ENCODE results near the gene ZNF189. TPM values are rescaled to one million over a fixed set of nuclear protein-coding genes. Genes with fewer than 3 reads are reported as not detected.

ZNF189 gene
- total RNA-seq = 11.4 and 12.1 TPM in 2 replicates

- no peak for FAIRE-seq
Observed at GRCh38 chr9:101398068-101398929, at the start of gene ZNF189, which contains the start of gene MRPL50. TSS of gene ZNF189 (plus strand) at chr9:101398851. CDS start at chr9:101399157, 306 bp downstream. TSS of gene MRPL50 (minus strand) at chr9:101398618. CDS start at chr9:101398592, 26 bp downstream.

DNA sequence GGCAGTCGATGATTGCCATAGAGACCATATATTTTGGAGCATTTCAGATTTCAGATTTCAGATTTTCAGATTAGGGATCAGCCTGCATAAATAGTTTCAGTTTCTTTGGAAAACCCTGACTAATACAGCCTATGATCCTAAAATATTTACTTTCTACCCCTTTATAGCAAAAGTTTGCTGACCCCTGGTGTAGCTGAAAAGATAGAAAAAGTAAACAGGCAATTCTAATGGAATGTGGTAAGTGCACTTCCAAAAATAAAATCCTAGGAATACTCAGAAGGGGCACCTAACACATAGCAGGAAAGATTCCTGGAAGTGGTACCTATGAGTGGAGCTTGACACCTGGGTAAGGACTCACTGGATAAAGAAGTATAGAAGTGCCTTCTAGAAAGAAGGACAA lies 48.4 kb upstream of the ZNF189 start:
- DNase-seq (ENCODE audit: low read depth) = no peak
- FAIRE-seq = no peak
- Histone ChIP-seq H3K27me3 (ENCODE audit: control insufficient read depth, insufficient read depth, low read length) (no peaks in the 10 kb centered on the region), H3K36me3 (ENCODE audit: control insufficient read depth, insufficient read depth, low read length) (no peaks in the 10 kb centered on the region), H3K4me3 (ENCODE audit: low read depth, low read length) (no peak overlapping the region)
- TF ChIP-seq, protein P1, sequence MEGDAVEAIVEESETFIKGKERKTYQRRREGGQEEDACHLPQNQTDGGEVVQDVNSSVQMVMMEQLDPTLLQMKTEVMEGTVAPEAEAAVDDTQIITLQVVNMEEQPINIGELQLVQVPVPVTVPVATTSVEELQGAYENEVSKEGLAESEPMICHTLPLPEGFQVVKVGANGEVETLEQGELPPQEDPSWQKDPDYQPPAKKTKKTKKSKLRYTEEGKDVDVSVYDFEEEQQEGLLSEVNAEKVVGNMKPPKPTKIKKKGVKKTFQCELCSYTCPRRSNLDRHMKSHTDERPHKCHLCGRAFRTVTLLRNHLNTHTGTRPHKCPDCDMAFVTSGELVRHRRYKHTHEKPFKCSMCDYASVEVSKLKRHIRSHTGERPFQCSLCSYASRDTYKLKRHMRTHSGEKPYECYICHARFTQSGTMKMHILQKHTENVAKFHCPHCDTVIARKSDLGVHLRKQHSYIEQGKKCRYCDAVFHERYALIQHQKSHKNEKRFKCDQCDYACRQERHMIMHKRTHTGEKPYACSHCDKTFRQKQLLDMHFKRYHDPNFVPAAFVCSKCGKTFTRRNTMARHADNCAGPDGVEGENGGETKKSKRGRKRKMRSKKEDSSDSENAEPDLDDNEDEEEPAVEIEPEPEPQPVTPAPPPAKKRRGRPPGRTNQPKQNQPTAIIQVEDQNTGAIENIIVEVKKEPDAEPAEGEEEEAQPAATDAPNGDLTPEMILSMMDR (IDR thresholded peaks at IDR 0.05; ENCODE audit: insufficient read depth, low read length, severe bottlenecking) = no peak

More at GRCh38 chr9:101398068-101398929, at the start of gene ZNF189, which contains the start of gene MRPL50:
- Histone ChIP-seq H3K36me3 (ENCODE audit: control insufficient read depth, insufficient read depth, low read length) (peaks cover 5% of the 10 kb centered on the region), H3K4me3 (ENCODE audit: low read depth, low read length) (peak within 1 kb of the TSS; percentile 69), H3K27me3 (ENCODE audit: control insufficient read depth, insufficient read depth, low read length) (no peaks in the 10 kb centered on the region)
- DNase-seq (ENCODE audit: low read depth) = peak; percentile 97
- TF ChIP-seq, protein P1 (IDR thresholded peaks at IDR 0.05; ENCODE audit: insufficient read depth, low read length, severe bottlenecking) = no peak

DNA sequence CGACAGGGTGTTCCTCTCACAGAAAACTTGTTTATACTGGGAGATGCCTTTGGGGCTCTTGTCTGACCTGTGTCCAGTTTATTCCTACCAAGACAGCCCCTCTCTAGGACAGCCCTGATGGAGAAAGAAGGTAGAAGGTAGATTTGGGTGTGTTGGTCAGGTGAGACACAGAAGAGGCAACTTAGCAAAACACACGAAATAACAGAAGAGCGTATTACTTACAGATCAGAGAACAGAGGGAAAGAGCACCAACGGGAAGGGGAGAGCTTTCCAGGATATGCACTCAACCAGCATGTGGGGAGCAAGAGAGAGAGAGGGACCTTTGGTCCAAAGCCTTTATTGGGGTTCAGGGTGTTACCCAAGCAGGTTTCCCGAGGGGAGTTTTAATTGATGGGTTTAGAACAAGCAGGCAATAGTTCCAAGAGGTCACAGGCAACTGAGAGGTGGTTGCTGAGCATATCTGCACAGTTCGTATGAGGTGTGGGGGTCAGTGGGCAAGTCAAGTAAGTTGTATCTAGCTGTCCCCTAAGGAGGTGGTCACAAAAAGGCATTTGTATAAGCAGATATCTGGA lies 45.7 kb upstream of the ZNF189 start:
- no peaks in the 10 kb centered on the region for H3K27me3 ChIP-seq (ENCODE audit: control insufficient read depth, insufficient read depth, low read length)
- DNase-seq (ENCODE audit: low read depth) (no peak), FAIRE-seq (no peak)
- TF ChIP-seq, protein P1 (IDR thresholded peaks at IDR 0.05; ENCODE audit: insufficient read depth, low read length, severe bottlenecking) = no peak
- no peaks in the 10 kb centered on the region for H3K36me3 ChIP-seq (ENCODE audit: control insufficient read depth, insufficient read depth, low read length)
- no peak overlapping the region for H3K4me3 ChIP-seq (ENCODE audit: low read depth, low read length)

DNA sequence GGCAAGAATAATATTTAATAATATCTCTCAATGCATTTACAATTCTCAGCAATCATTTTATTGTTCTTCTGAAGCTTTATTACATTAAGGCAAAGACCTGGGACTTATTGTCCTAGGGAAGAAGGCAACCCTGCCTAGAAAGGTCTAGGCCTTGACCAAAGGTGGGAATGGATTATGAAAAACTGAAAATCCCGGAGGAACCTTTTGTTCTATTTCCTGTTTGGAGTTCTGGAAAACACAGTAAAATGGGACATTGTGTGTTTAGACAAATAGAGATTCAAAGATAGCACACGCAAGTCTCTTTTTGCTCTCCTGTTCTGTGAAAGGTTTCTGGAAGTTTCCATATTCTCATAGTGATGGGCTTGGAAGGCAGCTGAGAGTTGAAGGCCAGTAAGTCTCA lies 45.0 kb upstream of the ZNF189 start:
- Histone ChIP-seq H3K36me3 (ENCODE audit: control insufficient read depth, insufficient read depth, low read length) (no peaks in the 10 kb centered on the region), H3K4me3 (ENCODE audit: low read depth, low read length) (no peak overlapping the region), H3K27me3 (ENCODE audit: control insufficient read depth, insufficient read depth, low read length) (no peaks in the 10 kb centered on the region)
- no peak for FAIRE-seq
- no peak for DNase-seq (ENCODE audit: low read depth)
- TF ChIP-seq, protein P1 (IDR thresholded peaks at IDR 0.05; ENCODE audit: insufficient read depth, low read length, severe bottlenecking) = no peak

DNA sequence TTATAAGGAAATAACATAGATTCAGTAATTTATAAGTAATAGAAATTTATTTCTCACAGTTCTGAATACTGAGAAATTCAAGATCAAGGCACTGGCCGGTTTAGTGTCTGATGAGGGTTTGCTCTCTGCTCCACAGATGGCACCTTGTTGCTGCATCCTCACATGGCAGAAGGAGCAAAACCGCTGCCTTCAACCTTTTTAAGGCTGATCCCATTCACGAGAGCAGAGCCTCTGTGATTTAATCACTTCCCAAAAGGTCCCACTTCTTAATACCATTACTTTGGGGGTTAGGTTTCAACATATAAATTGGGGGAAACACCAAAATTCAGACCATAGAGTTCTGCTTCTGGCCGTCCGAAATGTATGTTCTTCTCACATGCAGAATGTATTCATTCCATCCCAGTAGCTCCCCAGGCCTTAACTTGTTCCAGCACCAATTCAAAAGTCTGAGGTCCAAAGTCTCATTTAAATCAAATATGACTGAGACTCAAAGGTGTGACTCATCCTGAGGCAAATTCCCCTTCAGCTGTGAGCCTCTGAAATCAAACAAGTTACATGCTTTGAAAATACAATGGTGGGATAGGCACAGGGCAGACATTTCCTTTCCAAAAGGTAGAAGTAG lies 44.4 kb upstream of the ZNF189 start:
- FAIRE-seq (peak; percentile 50), DNase-seq (ENCODE audit: low read depth) (peak; percentile 71)
- Histone ChIP-seq H3K27me3 (ENCODE audit: control insufficient read depth, insufficient read depth, low read length) (no peaks in the 10 kb centered on the region), H3K4me3 (ENCODE audit: low read depth, low read length) (no peak overlapping the region), H3K36me3 (ENCODE audit: control insufficient read depth, insufficient read depth, low read length) (no peaks in the 10 kb centered on the region)
- TF ChIP-seq, protein P1 (IDR thresholded peaks at IDR 0.05; ENCODE audit: insufficient read depth, low read length, severe bottlenecking) = no peak
